Measurements from ENCODE around the gene TIMP2.

Gene TIMP2

DNA sequence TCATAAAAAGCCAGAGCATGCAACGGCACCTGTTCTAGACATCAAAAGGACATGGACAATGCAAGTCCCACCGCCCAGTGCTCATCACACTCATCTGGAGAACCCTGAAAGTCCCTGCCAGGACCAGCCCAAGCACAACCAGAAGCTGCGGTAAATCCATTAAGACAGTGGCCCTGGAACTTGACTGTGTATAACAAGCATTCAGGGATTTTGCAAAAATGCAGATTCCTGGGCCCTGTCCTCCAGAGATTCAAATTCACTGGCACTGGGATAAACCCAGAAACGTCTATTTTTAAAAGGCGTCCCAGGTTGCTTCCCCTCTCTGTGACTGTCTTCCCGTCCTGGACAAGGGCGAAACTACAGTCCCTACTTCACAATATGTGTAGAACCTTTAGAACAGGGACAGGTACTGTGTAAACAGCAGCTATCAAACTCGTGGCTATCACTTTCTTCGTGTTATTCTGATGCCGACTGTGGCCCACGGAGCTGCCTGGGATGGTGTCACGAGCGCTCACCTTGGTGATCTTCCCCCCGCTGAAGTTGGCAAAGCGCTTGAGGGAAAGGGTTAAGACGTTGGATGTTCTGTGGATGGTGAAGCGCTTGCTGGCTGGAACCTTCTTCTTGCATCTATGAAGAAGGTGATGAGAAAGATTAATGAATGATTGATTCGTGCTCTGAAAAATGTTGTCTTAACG is 106.9 kb downstream of the TIMP2 start:
- DNase-seq (ENCODE audit: low read depth in 3 of 3) = no peak

DNA sequence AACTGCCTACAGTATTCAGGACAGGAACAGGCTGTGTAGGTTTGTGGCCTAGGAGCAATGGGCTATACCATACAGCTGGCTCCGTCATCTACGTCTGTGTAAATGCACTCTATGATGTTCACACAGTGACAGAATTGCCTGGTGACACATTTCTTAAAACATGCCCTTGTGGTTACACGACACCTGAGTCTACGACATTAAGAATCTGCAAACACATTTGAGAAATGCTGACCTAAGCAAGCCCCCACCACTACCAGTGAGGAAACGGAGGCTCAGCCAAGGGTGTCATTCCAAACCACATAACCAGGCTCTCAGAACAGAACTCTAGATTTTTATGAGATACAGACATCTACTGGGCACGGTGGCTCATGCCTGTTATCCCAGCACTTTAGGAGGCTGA is 108.1 kb downstream of the TIMP2 start:
- DNase-seq (ENCODE audit: low read depth in 3 of 3) = peak in 2 of 3 experiments; percentile 46 to 54

DNA sequence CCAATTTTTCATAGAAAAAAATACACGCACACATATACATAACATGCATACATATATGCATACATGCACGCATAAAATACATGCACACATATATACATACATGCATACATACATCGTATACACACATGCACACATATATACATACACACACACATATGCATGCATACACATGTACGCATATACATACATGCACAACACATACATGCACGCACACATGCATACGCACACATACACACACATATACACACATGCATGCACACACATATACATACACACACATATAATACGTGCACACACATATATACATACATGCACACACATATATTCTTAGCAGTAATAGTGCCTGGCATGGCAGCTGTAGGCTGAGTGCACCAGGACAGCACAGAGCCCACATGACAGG is 109.5 kb downstream of the TIMP2 start:
- no peak for DNase-seq (ENCODE audit: low read depth in 3 of 3)

DNA sequence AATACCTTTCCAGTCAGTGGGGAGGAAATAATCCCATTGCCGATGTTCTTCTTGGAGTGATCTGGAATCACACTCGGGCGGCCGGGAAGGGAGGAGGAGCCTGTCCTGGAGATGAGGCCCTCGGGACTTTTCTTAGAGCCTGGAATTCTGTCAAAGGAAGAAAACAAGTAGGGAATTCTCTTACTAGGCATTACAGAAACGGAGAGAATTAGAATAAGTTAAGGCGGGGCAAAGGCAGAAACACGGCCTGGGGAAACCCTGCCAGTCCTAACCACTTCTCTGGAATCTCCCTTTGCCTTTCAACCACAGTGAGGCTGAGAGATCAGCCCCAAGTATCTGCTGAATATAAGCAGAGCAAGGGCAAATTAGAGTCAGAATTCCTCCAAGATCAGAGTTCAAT is 112.3 kb downstream of the TIMP2 start:
- no peak for DNase-seq (ENCODE audit: low read depth in 3 of 3)

DNA sequence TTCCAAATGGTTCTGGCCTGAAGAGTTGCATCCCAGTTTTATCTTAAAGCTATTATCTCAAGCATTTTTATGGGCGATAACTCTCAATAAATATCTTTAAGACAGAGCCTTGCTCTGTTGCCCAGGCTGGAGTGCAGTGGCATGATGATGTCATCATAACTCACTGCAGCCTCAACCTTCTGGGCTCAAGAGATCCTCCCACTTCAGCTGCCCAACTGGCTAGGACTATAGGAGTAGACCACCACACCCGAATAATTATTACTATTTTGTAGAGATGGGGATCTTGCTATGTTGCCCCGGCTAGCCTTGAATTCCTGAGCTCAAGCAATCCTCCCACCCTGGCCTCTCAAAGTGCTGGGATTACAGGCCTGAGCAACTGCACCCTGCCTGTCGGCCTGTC is 117.0 kb downstream of the TIMP2 start:
- no peak for DNase-seq (ENCODE audit: low read depth in 3 of 3)

DNA sequence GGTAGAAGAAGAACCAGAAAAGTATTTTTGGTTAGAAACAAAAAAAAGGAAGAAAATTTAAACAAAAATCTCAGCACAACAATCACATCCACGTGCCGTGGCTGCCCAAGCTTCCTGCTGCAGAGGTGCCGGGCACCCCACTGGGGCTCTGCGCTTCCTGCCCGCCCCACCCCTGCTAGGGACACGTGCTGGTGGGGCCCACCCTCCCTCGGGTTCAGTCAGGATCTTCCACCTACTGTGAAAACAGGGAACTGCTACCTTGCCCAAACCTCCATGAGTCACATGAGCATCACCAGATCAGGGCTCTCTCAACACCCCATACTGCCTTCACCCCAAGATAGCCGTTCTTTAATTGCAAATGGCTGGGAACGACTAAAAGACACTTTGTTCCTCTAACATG is 118.7 kb downstream of the TIMP2 start:
- DNase-seq (ENCODE audit: low read depth in 3 of 3) = peak in 1 of 3 experiments; percentile 38

DNA sequence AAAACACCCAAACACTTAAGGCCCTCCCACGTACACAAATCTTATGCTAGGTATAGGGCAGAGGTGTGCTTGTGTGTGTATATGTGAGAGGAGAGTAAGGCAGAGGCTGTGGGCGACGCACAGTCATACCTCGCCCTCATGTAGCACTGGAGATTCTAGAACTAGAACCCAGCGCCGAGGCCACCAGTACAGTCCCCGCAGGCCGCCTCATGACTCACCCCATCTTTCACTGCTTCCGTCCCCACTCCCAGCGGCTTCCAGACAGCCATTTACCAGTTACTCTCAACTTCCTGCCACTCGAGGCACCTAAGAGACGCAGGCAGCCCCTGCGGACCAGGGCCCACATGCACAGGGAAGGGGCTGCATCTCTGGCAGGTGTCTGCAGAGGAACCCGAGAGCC is 119.9 kb downstream of the TIMP2 start:
- peak; percentile 36 to 71 (median 48) for DNase-seq (ENCODE audit: low read depth in 3 of 3)

DNA sequence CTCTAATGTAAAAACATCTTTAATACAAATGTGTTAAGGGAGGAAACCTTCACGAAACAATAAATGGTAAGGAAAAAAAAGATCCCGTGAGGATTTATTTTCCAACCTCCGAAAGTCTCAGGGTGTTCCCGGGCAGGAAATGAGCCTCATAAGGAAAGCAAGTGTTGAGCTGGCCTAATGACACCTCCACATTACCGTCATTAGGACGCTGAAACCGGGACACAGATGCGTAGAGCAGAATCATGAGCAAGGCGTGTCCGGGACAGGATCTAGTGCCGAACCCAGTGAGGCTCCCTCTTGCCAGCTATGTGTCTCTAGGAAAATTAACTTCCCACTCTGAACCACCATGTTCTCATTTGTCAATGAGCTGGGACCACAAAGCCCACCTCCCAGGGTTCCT is 120.4 kb downstream of the TIMP2 start:
- no peak for DNase-seq (ENCODE audit: low read depth in 3 of 3)

DNA sequence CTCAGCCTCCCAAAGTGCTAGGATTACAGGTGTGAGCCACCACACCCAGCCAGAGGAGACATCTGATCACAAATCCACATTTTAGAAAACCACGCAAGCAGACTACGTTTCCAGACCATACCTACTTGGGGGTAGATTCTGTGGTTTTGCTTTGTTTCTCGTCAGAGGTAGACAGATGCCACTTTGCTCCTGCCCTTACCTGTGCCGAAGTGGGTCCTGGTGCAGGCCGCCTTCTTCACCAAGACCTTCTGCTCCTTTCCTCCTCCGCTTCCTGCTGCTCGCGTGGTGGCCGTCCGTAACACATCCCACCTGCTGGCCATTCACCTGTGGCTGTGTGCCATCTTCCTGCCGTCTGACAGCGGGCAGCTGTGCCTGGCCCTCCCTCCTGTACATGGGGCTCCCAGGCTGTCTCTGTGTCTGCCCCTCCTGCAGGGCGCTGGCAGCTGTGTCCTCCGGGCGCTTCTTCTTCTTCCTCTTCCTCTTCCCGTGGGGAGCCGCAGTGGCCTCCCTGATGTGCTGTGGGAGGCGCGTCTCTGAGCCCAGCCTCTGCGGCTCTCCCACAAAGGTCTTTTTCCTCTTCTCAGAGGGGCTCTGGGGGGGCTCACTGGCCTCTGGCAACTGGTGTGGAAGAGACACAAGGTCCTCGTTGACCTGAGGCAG is 121.9 kb downstream of the TIMP2 start:
- DNase-seq (ENCODE audit: low read depth in 3 of 3) = no peak
